Left ventricle myocardium inferior (tissue), 1 donor: ENCODE measurements around the gene GNG3. TPM values are rescaled to one million over a fixed set of nuclear protein-coding genes. Genes with fewer than 3 reads are reported as not detected.
A peak's percentile ranks its signal among the peaks of the same experiment; 100 is the strongest.

Experiments
- DNase-seq: peaks from one replicate; pipeline ENCODE4 v3.0.0-alpha.2; 2020
- H3K27ac ChIP-seq: fragments of 200-600 bp; replicated peaks from 2 replicates; pipeline ENCODE4 v1.8.0; 2021
- H3K27me3 ChIP-seq: fragments of 200-600 bp; 2 replicates; pipeline ENCODE4 v1.8.0; 2021; ENCODE audit warnings: low read depth
- H3K36me3 ChIP-seq: fragments of 200-600 bp; 2 replicates; pipeline ENCODE4 v1.8.0; 2021
- H3K4me1 ChIP-seq: fragments of 200-600 bp; 2 replicates; pipeline ENCODE4 v1.8.0; 2021
- H3K4me3 ChIP-seq: fragments of 200-600 bp; 2 replicates; pipeline ENCODE4 v1.8.0; 2021; ENCODE audit warnings: mild to moderate bottlenecking, moderate library complexity
- H3K9me3 ChIP-seq: fragments of 200-600 bp; replicated peaks from 2 replicates; pipeline ENCODE4 v1.8.0; 2021
- intact Hi-C: fragments of 100-400 bp; cut with micrococcal nuclease; formaldehyde crosslinking; loops from one replicate; pipeline ENCODE4 v1.11.0; 2022
- long read RNA-seq: library from polyadenylated mRNA; unstranded; transcript quantifications from one replicate; pipeline ENCODE4 v2.0.0, GENCODE V29; 2021
- total RNA-seq: library from RNA; stranded (reverse); fragmentation: NEBNext Ultra II Directional; extraction: Animal tissue kit (Norgen Biotek cat#: 25700); gene quantifications from one replicate; pipeline ENCODE4 v1.2.1, GENCODE V29; 2021
- TF ChIP-seq, protein P1 (sequence below): fragments of 200-600 bp; IDR thresholded peaks from 2 replicates; pipeline ENCODE4 v1.8.0; 2021; ENCODE audit warnings: antibody characterized with exemption, mild to moderate bottlenecking, borderline replicate concordance
- donor health status: DM: no; HTN: yes; CAD: no; lungs with severe emphysema.

Gene GNG3
- total RNA-seq = not detected
- long read RNA-seq, partial matches to known transcripts = 0 of 2 reads
- long read RNA-seq, other reads (novel, unspliced or antisense) = 2 of 2 reads

DNA sequence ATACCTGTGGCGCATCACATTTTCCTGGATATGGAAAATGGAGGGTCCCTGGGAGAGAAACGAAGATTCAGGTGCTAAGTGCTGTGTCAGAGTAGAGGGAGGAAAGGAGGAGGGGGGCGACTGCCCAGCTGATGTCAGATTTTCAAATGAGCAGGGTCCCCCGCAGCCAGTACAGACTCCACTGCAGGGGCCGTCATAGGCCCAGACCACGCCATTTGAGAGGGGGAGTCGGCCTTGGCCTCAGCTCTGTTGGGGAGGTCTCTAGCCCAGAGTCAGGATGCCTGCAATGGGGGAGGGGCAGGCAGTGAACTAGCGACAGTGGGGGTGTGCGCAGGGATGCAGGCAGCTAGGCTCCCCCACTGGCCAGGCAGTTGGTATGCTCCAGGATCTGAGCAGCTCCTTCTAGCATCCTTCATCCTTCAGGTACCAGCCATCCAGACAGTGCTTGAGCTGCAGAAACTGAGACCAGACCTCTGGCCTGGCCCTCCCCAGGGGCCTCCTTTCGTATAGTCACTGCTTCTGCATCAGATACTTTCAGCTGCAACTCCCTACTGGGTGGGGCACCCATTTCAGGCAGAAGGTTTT, at the start of gene GNG3, which contains the start of gene BSCL2:
GNG3 (plus strand) TSS at position 400 of the 585 bp plus-strand sequence. CDS start 620 bp downstream, outside the sequence.
BSCL2 (minus strand) TSS at position 148 of the 585 bp plus-strand sequence. CDS start 229 bp downstream, outside the sequence.
- Histone ChIP-seq H3K4me1 (peaks cover 57% of the 10 kb centered on the region), H3K27ac (peak within 1 kb of the TSS; percentile 94), H3K36me3 (peaks cover 20% of the 10 kb centered on the region), H3K27me3 (no peaks in the 10 kb centered on the region), H3K4me3 (peak within 1 kb of the TSS; percentile 76), H3K9me3 (no peaks in the 10 kb centered on the region)
- TF ChIP-seq, protein P1, sequence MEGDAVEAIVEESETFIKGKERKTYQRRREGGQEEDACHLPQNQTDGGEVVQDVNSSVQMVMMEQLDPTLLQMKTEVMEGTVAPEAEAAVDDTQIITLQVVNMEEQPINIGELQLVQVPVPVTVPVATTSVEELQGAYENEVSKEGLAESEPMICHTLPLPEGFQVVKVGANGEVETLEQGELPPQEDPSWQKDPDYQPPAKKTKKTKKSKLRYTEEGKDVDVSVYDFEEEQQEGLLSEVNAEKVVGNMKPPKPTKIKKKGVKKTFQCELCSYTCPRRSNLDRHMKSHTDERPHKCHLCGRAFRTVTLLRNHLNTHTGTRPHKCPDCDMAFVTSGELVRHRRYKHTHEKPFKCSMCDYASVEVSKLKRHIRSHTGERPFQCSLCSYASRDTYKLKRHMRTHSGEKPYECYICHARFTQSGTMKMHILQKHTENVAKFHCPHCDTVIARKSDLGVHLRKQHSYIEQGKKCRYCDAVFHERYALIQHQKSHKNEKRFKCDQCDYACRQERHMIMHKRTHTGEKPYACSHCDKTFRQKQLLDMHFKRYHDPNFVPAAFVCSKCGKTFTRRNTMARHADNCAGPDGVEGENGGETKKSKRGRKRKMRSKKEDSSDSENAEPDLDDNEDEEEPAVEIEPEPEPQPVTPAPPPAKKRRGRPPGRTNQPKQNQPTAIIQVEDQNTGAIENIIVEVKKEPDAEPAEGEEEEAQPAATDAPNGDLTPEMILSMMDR = no peak
- intact Hi-C loops = no loop called here
- no peak for DNase-seq

DNA sequence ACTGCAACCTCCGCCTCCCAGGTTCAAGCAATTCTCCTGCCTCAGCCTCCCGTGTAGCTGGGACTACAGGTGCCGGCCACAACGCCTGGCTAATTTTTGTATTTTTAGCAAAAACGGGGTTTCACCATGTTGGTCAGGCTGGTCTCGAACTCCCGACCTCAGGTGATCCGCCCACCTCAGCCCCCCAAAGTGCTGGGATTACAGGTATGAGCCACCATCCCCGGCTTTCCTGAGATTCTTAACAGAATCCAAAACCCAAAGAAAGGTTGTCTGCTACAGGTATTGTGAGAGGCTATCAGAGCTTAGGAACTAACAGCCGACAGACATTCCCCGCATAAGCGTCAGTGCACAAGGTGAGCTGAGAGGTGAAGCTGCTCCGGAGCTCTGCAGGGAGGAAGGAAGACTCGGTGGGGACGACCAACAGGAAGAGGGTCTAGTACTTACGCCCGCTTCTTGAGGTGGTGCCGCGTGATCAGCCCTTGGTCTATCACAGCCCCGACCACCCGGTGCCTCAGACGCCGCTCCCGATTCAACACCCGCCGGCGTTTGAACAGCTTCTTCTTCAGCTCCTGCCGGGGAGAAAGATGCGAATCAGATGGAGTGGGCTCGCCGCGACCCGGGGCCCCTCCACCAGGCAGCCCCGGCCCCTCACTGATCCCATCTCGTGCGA, 42.9 kb upstream of the GNG3 start:
- H3K27ac ChIP-seq = peak overlapping the region; percentile 95
- TF ChIP-seq, protein P1 = no peak
- H3K36me3 ChIP-seq = peaks cover 21% of the 10 kb centered on the region
- H3K4me3 ChIP-seq = peak overlapping the region; percentile 93
- intact Hi-C loops = no loop called here
- peak; percentile 20 for DNase-seq
- no peaks in the 10 kb centered on the region for H3K27me3 ChIP-seq
- peaks cover 52% of the 10 kb centered on the region for H3K4me1 ChIP-seq
- no peaks in the 10 kb centered on the region for H3K9me3 ChIP-seq

DNA sequence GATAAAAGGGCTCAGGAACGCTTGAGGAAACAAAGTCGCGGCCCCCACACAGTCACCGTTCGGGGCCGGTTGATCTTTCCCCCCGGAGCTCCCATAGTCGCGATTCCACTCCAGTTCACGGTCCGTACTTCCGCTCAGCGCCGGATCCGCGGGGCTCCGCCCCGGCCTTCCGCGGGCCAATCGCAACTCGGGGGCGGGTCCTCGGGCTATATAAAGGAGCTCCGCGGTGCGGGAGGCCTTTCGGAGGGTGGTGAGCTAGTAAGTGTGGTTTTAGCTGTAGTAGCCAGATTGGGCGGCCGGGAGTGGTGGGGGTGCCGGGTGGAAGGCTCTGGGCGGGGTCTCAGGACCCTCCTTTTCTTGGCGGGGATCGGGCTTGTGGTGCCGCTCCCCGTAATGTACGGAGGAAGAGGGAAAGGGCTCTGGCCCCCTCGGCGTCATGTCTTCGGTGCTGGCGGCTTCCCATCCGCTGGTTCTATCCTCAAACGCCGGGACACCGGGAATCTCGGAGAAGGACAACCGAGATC, 42.3 kb upstream of the GNG3 start, which contains the start of the genes C11orf98 and CSKMT:
C11orf98 (minus strand) TSS at position 136 of the 524 bp plus-strand sequence; CDS start at position 95, 41 bp downstream.
CSKMT (plus strand) TSS at position 238 of the 524 bp plus-strand sequence. CDS start 568 bp downstream, outside the sequence.
- intact Hi-C loops = no loop called here
- TF ChIP-seq, protein P1 = no peak
- Histone ChIP-seq H3K9me3 (no peaks in the 10 kb centered on the region), H3K27ac (peak within 1 kb of the TSS; percentile 95), H3K36me3 (peaks cover 21% of the 10 kb centered on the region), H3K27me3 (no peaks in the 10 kb centered on the region), H3K4me1 (peaks cover 58% of the 10 kb centered on the region), H3K4me3 (peak within 1 kb of the TSS; percentile 93)
- DNase-seq = peak; percentile 94

DNA sequence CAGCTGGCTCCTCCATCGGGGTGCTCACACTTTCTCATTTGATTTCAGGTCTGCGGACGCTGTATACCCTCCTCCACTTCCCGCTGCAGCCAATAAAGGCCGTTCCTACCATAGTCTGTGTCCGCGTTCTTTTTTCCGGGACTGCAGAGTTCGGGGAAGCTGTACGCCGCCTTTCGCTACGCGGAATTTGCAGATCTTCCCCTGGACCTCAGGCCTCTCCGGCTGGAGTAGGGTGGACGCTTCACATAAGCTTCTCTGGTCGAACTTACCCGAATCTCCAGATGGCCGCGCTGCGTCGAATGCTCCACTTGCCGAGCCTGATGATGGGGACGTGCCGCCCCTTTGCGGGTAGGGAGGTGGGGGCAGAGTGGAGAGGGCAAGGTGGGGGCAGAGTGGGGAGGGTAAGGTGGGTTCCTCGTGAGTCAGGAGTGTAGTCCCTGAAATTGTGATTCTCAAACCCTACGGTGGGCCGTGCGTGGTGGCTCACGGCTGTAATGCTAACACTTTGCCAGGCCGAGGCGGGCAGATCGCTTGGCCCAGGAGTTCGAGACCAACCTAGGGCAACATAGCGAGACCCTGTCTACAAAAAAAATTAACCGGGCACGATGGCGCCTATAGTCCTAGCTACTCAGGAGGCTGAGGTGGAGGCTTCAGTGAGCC, 41.7 kb upstream of the GNG3 start:
- Histone ChIP-seq H3K36me3 (peaks cover 21% of the 10 kb centered on the region), H3K4me3 (peak overlapping the region; percentile 93), H3K9me3 (no peaks in the 10 kb centered on the region), H3K4me1 (peaks cover 64% of the 10 kb centered on the region), H3K27me3 (no peaks in the 10 kb centered on the region), H3K27ac (peak overlapping the region; percentile 95)
- TF ChIP-seq, protein P1 = no peak
- intact Hi-C loops = no loop called here
- no peak for DNase-seq
